NCI-H2196 (cell line): Measurements from ENCODE around the gene CMTM6.
"Not testable (repeated sequence)": the region's sequence is repeated elsewhere in the genome, so short reads cannot be mapped to it uniquely, and the experiment has no call there.

Experiments used
- DNase-seq: peaks from one replicate; lab custom pipeline; 2025; ENCODE audit not compliant: unreplicated experiment; lab: John Stamatoyannopoulos, UW

Gene CMTM6

GRCh38 chr3:32467333-32468070, 35.1 kb downstream of the CMTM6 start:
- peak; percentile 74 for DNase-seq

GRCh38 chr3:32466808-32467207, 35.8 kb downstream of the CMTM6 start:
- not testable (repeated sequence) for DNase-seq

GRCh38 chr3:32464726-32465125, 37.9 kb downstream of the CMTM6 start:
- DNase-seq = not testable (repeated sequence)

- not testable (repeated sequence) for DNase-seq
Measured at GRCh38 chr3:32463415-32463814, 39.2 kb downstream of the CMTM6 start.

GRCh38 chr3:32462191-32462986, 40.3 kb downstream of the CMTM6 start:
- not testable (repeated sequence) for DNase-seq

- DNase-seq = not testable (repeated sequence)
Measured at GRCh38 chr3:32460817-32461496, 41.7 kb downstream of the CMTM6 start.

GRCh38 chr3:32460031-32460749, 42.5 kb downstream of the CMTM6 start:
- peak; percentile 6 for DNase-seq

GRCh38 chr3:32459450-32459849, 43.2 kb downstream of the CMTM6 start:
- no peak for DNase-seq

GRCh38 chr3:32457971-32458471, 44.6 kb downstream of the CMTM6 start:
- DNase-seq = no peak

- DNase-seq = no peak
Measured at GRCh38 chr3:32456429-32457130, 46.1 kb downstream of the CMTM6 start.

GRCh38 chr3:32455609-32456428, 46.8 kb downstream of the CMTM6 start:
- DNase-seq = no peak

GRCh38 chr3:32454731-32455608, 47.7 kb downstream of the CMTM6 start:
- DNase-seq = no peak

- DNase-seq = no peak
Measured at GRCh38 chr3:32454111-32454510, 48.5 kb downstream of the CMTM6 start.

GRCh38 chr3:32453346-32453745, 49.3 kb downstream of the CMTM6 start:
- no peak for DNase-seq

GRCh38 chr3:32452009-32452408, 50.6 kb downstream of the CMTM6 start:
- no peak for DNase-seq

- DNase-seq = no peak
Measured at GRCh38 chr3:32450992-32451659, 51.5 kb downstream of the CMTM6 start.

- DNase-seq = no peak
Measured at GRCh38 chr3:32450426-32450825, 52.2 kb downstream of the CMTM6 start.

GRCh38 chr3:32449691-32450090, 53.0 kb downstream of the CMTM6 start:
- DNase-seq = no peak
